ENCODE results near the gene LRRC61.

GRCh38 chr7:150335774-150336112 is 12.6 kb downstream of the LRRC61 start:
- TF ChIP-seq CTCF (IDR thresholded peaks at IDR 0.05) (no peak), POLR2A (IDR thresholded peaks at IDR 0.05) (no peak), POLR2AphosphoS5 (IDR thresholded peaks at IDR 0.05) (no peak), EP300 (IDR thresholded peaks at IDR 0.05) (no peak)

Measured in sigmoid colon (tissue), 4 donors.